AG04450 (cell line): ENCODE measurements around the gene IGFLR1. TPM values are rescaled to one million over a fixed set of nuclear protein-coding genes. Genes with fewer than 3 reads are reported as not detected.

Experiments
- CTCF ChIA-PET: fragments of 300-600, 350-600 bp; formaldehyde crosslinking; extraction: SDS; loops from one replicate; lab custom pipeline; 2022; ENCODE audit warnings: antibody characterized with exemption, inconsistent platforms; lab: Charles Lee
- POLR2A ChIA-PET: fragments of 350-600 bp; formaldehyde crosslinking; extraction: SDS; loops from one replicate; lab custom pipeline; 2021; ENCODE audit warnings: antibody characterized with exemption, inconsistent platforms; lab: Yijun Ruan, JAX
- DNase-seq: peaks from one replicate; pipeline ENCODE4 v3.0.0-alpha.2; 2011; ENCODE audit warnings: low read depth, low spot score
- H3K27ac ChIP-seq: one replicate; pipeline ENCODE4 v1.5.1; 2012; ENCODE audit warnings: low read depth, low read length, control low read depth
- H3K27me3 ChIP-seq: one replicate; pipeline ENCODE4 v1.6.0; 2012; ENCODE audit warnings: low read length; ENCODE audit not compliant: control insufficient read depth, insufficient read depth
- H3K4me3 ChIP-seq: 2 replicates; pipeline ENCODE4 v1.5.1; 2011; ENCODE audit warnings: mild to moderate bottlenecking, low read depth, low read length, control low read depth
- H3K9me3 ChIP-seq: 2 replicates; pipeline ENCODE4 v1.5.1; 2012; ENCODE audit warnings: low read length; ENCODE audit not compliant: control insufficient read depth, insufficient read depth
- CTCF ChIP-seq: IDR thresholded peaks from 2 replicates; pipeline ENCODE4 v1.5.1; 2011; ENCODE audit warnings: low read depth, low read length, control low read depth, inconsistent platforms
- polyA plus RNA-seq: library from polyadenylated mRNA; depleted of rRNA; stranded (reverse); fragments of >200 nt; gene quantifications from 2 replicates; pipeline ENCODE4 v1.2.3, GENCODE V29; 2011

The IGFLR1 gene
- polyA plus RNA-seq, 1 experiment: 1.3 TPM

GRCh38 chr19:35745328-35746086 lies 3.3 kb upstream of the IGFLR1 start, which contains the start of the genes PSENEN and U2AF1L4:
PSENEN (plus strand) TSS chr19:35745651; CDS start chr19:35745931, 280 bp downstream.
U2AF1L4 (minus strand) TSS chr19:35745418; CDS start chr19:35745391, 27 bp downstream.
- TF ChIP-seq CTCF: no peak
- ChIA-PET CTCF (interaction anchor here (0.6 to 1.1 kb wide), 4 partner anchors 9 to 74 kb away, joined by 3 to 7 read pairs (median 4); no protein-coding TSS in a partner anchor), POLR2A (interaction anchor here (0.6 to 1.3 kb wide), 2 partner anchors 12 to 74 kb away, joined by 3 to 10 read pairs; partner anchors contain the start of genes HSPB6 and PROSER3)
- H3K27me3 ChIP-seq: no peaks in the 10 kb centered on the region
- peak within 1 kb of the TSS; percentile 99 for H3K27ac ChIP-seq
- DNase-seq: peak; percentile 99
- peak within 1 kb of the TSS; percentile 87 for H3K4me3 ChIP-seq
- H3K9me3 ChIP-seq: no peaks in the 10 kb centered on the region; the same call in 1 of the 2 replicates

GRCh38 chr19:35744430-35745327 lies 2.4 kb upstream of the IGFLR1 start:
- peak overlapping the region; percentile 99 for H3K27ac ChIP-seq
- TF ChIP-seq CTCF: peak; percentile 59
- ChIA-PET CTCF (interaction anchor here (0.6 to 1.4 kb wide), 7 partner anchors 9 to 84 kb away, joined by 3 to 7 read pairs (median 4); no protein-coding TSS in a partner anchor), POLR2A (interaction anchor here (0.6 to 1.3 kb wide), 3 partner anchors 12 to 75 kb away, joined by 3 to 10 read pairs (median 7); partner anchors contain the start of genes HSPB6 and PROSER3)
- H3K9me3 ChIP-seq: no peaks in the 10 kb centered on the region; the same call in 1 of the 2 replicates
- H3K4me3 ChIP-seq: peak overlapping the region; percentile 87
- DNase-seq: peak; percentile 90
- H3K27me3 ChIP-seq: no peaks in the 10 kb centered on the region

DNA sequence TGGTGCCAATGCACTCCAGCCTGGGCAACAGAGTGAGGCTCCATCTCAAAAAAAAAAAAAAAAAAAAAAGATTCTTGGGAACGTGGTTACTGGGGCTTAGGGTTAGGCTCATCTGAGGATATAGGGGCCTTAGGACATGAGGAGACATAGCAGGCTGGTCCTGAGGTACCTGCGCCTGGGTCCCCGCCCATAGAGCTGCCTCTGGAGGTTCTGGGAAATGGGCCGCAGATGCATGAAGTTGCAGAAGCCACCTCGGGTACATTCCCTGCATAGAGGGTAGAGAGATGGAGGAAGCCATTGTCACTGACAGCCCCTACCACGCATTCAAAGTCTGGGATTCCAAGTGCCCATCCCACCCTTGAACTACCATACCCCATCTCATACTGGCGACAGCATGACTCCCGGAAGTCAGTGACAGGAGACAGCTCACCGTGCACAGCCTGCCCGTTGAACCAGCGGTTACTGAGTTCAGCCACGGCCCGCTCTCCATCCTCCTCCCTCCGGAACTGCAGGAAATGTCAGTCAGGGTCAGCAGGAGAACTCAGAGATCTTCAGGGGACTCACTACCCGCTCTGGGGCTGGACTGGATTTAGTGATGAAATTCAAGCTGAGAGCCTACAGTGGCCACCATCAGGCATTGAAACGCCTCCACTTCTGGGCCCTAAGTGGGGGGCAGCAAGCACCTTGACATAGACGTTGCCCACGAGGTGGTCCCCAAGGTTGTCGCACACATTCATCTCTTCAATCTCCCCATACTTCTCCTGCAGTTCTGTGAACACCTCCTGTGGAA lies 1.6 kb upstream of the IGFLR1 start:
- H3K9me3 ChIP-seq: no peaks in the 10 kb centered on the region; the same call in 1 of the 2 replicates
- peak overlapping the region; percentile 87; the same call in 1 of the 2 replicates for H3K4me3 ChIP-seq
- ChIA-PET POLR2A (interaction anchor here (0.7 kb wide), 1 partner anchor 13 kb away, joined by 7 read pairs; the partner anchor contains the start of gene HSPB6), CTCF (interaction anchor here (0.6 to 1.4 kb wide), 4 partner anchors 21 to 85 kb away, joined by 3 to 8 read pairs (median 6); no protein-coding TSS in a partner anchor)
- no peak overlapping the region for H3K27ac ChIP-seq
- no peak for TF ChIP-seq CTCF
- no peaks in the 10 kb centered on the region for H3K27me3 ChIP-seq
- no peak for DNase-seq

- ChIA-PET CTCF (interaction anchor here (0.9 to 1.0 kb wide), 2 partner anchors 79 to 190 kb away, joined by 4 read pairs; no protein-coding TSS in a partner anchor), POLR2A (interaction anchor here (0.7 to 1.9 kb wide), 6 partner anchors 9 to 93 kb away, joined by 3 to 16 read pairs (median 6); partner anchors contain the start of genes COX6B1 and HSPB6)
- no peaks in the 10 kb centered on the region; the same call in 1 of the 2 replicates for H3K9me3 ChIP-seq
- peak overlapping the region; percentile 69 for H3K4me3 ChIP-seq
- DNase-seq: no peak
- TF ChIP-seq CTCF: no peak; the same call in 1 of the 2 replicates
- no peaks in the 10 kb centered on the region for H3K27me3 ChIP-seq
- peak overlapping the region; percentile 65 for H3K27ac ChIP-seq
Measured at GRCh38 chr19:35741203-35741515, 1.1 kb downstream of the IGFLR1 start.
